Neural progenitor cell (in vitro differentiated cells): Measurements from ENCODE around the gene ADM. TPM values are rescaled to one million over a fixed set of nuclear protein-coding genes. Genes with fewer than 3 reads are reported as not detected.
"Not testable (repeated sequence)": the region's sequence is repeated elsewhere in the genome, so short reads cannot be mapped to it uniquely, and the experiment has no call there.

Experiments used
- DNase-seq: peaks from one replicate; pipeline ENCODE4 v3.0.0-alpha.2; 2016; ENCODE audit warnings: low spot score
- H2AFZ ChIP-seq: fragments of 200-600 bp; sonication (generic); replicated peaks from 2 replicates; pipeline ENCODE4 v1.6.1; 2016; ENCODE audit warnings: antibody characterized with exemption
- H3F3A ChIP-seq: fragments of 200-600 bp; sonication (generic); 2 replicates; pipeline ENCODE4 v1.6.1; 2016; ENCODE audit warnings: antibody characterized with exemption, low read depth
- H3K27ac ChIP-seq: fragments of 200-600 bp; sonication (generic); 2 replicates; pipeline ENCODE4 v1.5.1; 2016; ENCODE audit warnings: mild to moderate bottlenecking
- H3K27me3 ChIP-seq: fragments of 200-600 bp; sonication (generic); 2 replicates; pipeline ENCODE4 v1.6.1; 2016; ENCODE audit warnings: mild to moderate bottlenecking, moderate library complexity
- H3K36me3 ChIP-seq: fragments of 200-600 bp; sonication (generic); 2 replicates; pipeline ENCODE4 v1.5.1; 2016
- H3K4me1 ChIP-seq: fragments of 200-600 bp; sonication (generic); 2 replicates; pipeline ENCODE4 v1.6.1; 2016; ENCODE audit warnings: mixed run types
- H3K4me2 ChIP-seq: fragments of 200-600 bp; sonication (generic); 2 replicates; pipeline ENCODE4 v1.6.1; 2016
- H3K4me3 ChIP-seq: fragments of 200-600 bp; sonication (generic); 2 replicates; pipeline ENCODE4 v1.5.1; 2016
- H3K79me2 ChIP-seq: fragments of 200-600 bp; sonication (generic); 2 replicates; pipeline ENCODE4 v1.6.1; 2016; ENCODE audit warnings: low read depth
- H3K9ac ChIP-seq: fragments of 200-600 bp; sonication (generic); 2 replicates; pipeline ENCODE4 v1.6.1; 2016
- H3K9me3 ChIP-seq: fragments of 200-600 bp; sonication (generic); 2 replicates; pipeline ENCODE4 v1.5.1; 2016; ENCODE audit warnings: low read depth
- H4K20me1 ChIP-seq: fragments of 200-600 bp; sonication (generic); 2 replicates; pipeline ENCODE4 v1.6.1; 2016; ENCODE audit warnings: low read depth
- H3K27ac Mint-ChIP-seq: 3 replicates; pipeline ENCODE4 v1.8.0; 2021; ENCODE audit warnings: mixed read lengths
- H3K27me3 Mint-ChIP-seq: 2 replicates; pipeline ENCODE4 v1.8.0; 2022; ENCODE audit warnings: low read depth, mild to moderate bottlenecking, inconsistent platforms, moderate library complexity, mixed read lengths; ENCODE audit not compliant: insufficient read depth
- H3K36me3 Mint-ChIP-seq: 3 replicates; pipeline ENCODE4 v1.8.0; 2021; ENCODE audit warnings: mixed read lengths
- H3K4me1 Mint-ChIP-seq: 3 replicates; pipeline ENCODE4 v1.8.0; 2021; ENCODE audit warnings: mixed read lengths
- H3K4me3 Mint-ChIP-seq: 3 replicates; pipeline ENCODE4 v1.8.0; 2021; ENCODE audit warnings: mild to moderate bottlenecking, moderate library complexity, mixed read lengths
- H3K9me3 Mint-ChIP-seq: 3 replicates; pipeline ENCODE4 v1.8.0; 2020; ENCODE audit warnings: mixed read lengths
- CTCF ChIP-seq: fragments of 200-600 bp; sonication (generic); IDR thresholded peaks from 2 replicates; pipeline ENCODE4 v1.5.1; 2017; ENCODE audit warnings: antibody characterized with exemption, mild to moderate bottlenecking
- EZH2 ChIP-seq: fragments of 200-600 bp; sonication (generic); IDR thresholded peaks from 2 replicates; pipeline ENCODE4 v1.6.1; 2017; ENCODE audit warnings: antibody characterized with exemption, mild to moderate bottlenecking, moderate library complexity
- EZH2phosphoT487 ChIP-seq: fragments of 200-600 bp; sonication (generic); IDR thresholded peaks from 2 replicates; pipeline ENCODE4 v1.6.1; 2017; ENCODE audit warnings: antibody characterized with exemption
- total RNA-seq: library from RNA; depleted of rRNA; stranded (reverse); fragments of >200 nt; gene quantifications from 2 replicates; pipeline ENCODE4 v1.2.3, GENCODE V29; 2015; ENCODE audit warnings: low replicate concordance

The ADM gene
- total RNA-seq, 1 donor from 2014 or later: 3.8 TPM

- no peaks in the 10 kb centered on the region for H3K36me3 ChIP-seq
- no peak overlapping the region for H3K9ac ChIP-seq
- H3K4me3 Mint-ChIP-seq: no peak overlapping the region
- peaks cover 2% of the 10 kb centered on the region for H3K36me3 Mint-ChIP-seq
- H3K79me2 ChIP-seq: peaks cover 8% of the 10 kb centered on the region
- no peak overlapping the region for H3K4me3 ChIP-seq
- no peaks in the 10 kb centered on the region for H3F3A ChIP-seq
- H3K27me3 Mint-ChIP-seq: no peaks in the 10 kb centered on the region
- H3K9me3 Mint-ChIP-seq: peaks cover 3% of the 10 kb centered on the region
- no peaks in the 10 kb centered on the region for H3K4me1 Mint-ChIP-seq
- no peaks in the 10 kb centered on the region for H3K27me3 ChIP-seq
- H3K27ac ChIP-seq: no peak overlapping the region
- no peak overlapping the region for H3K4me2 ChIP-seq
- H3K4me1 ChIP-seq: no peaks in the 10 kb centered on the region
- peaks cover 9% of the 10 kb centered on the region for H4K20me1 ChIP-seq
- no peaks in the 10 kb centered on the region for H3K9me3 ChIP-seq
- TF ChIP-seq EZH2phosphoT487: no peak
- no peak for TF ChIP-seq EZH2
- no peak for TF ChIP-seq CTCF
- H2AFZ ChIP-seq: no peak overlapping the region
- DNase-seq: no peak
- H3K27ac Mint-ChIP-seq: no peak overlapping the region
These were observed 43.1 kb upstream of the ADM start for GRCh38 chr11:10261821-10262220.

DNA sequence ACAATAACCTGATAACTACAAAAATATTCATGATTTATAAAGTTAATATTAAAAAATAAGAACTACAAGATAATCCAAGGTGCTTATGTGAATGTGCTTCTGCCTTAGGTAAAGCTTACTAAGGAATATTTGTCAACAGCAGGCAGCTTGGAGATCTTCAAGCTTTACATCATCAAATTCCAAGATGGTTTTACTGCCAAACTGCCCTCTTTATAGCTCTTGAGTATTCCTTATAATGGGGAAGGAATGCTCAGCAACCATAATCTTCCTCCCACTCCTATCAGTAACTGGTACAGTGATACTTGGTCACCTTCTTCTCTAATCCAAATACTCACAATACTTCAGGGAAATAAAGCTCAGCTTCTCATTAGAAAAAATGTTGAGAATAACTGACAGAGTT lies 40.9 kb upstream of the ADM start:
- peaks cover 3% of the 10 kb centered on the region for H4K20me1 ChIP-seq
- no peaks in the 10 kb centered on the region for H3K4me1 ChIP-seq
- H3K9me3 ChIP-seq: no peaks in the 10 kb centered on the region
- no peak overlapping the region for H3K4me2 ChIP-seq
- no peaks in the 10 kb centered on the region for H3K36me3 ChIP-seq
- DNase-seq: no peak
- no peaks in the 10 kb centered on the region for H3K27me3 ChIP-seq
- TF ChIP-seq CTCF (no peak), EZH2phosphoT487 (no peak), EZH2 (no peak)
- Mint-ChIP-seq H3K27me3 (no peaks in the 10 kb centered on the region), H3K9me3 (peaks cover 3% of the 10 kb centered on the region), H3K4me1 (no peaks in the 10 kb centered on the region), H3K4me3 (no peak overlapping the region), H3K27ac (no peak overlapping the region), H3K36me3 (peaks cover 2% of the 10 kb centered on the region)
- H3K9ac ChIP-seq: no peak overlapping the region
- no peak overlapping the region for H3K4me3 ChIP-seq
- H3K27ac ChIP-seq: no peak overlapping the region
- H2AFZ ChIP-seq: no peak overlapping the region
- H3K79me2 ChIP-seq: peaks cover 5% of the 10 kb centered on the region
- H3F3A ChIP-seq: no peaks in the 10 kb centered on the region

GRCh38 chr11:10264716-10265115 lies 40.2 kb upstream of the ADM start:
- H3K36me3 Mint-ChIP-seq, H3F3A ChIP-seq, H3K4me3 Mint-ChIP-seq, H3K36me3 ChIP-seq, H3K9me3 ChIP-seq, H3K4me1 Mint-ChIP-seq, H3K27ac Mint-ChIP-seq, H3K79me2 ChIP-seq, H3K27me3 Mint-ChIP-seq, H3K9me3 Mint-ChIP-seq, H3K4me2 ChIP-seq, DNase-seq, H3K4me1 ChIP-seq, H3K27ac ChIP-seq, H3K27me3 ChIP-seq, H3K9ac ChIP-seq, H4K20me1 ChIP-seq, H2AFZ ChIP-seq, H3K4me3 ChIP-seq: not testable (repeated sequence)

- DNase-seq: no peak
- H3K4me3 Mint-ChIP-seq: no peak overlapping the region
- Histone ChIP-seq H3K9me3 (no peaks in the 10 kb centered on the region), H3K27ac (no peak overlapping the region), H3F3A (no peaks in the 10 kb centered on the region), H3K9ac (no peak overlapping the region), H4K20me1 (peaks cover 3% of the 10 kb centered on the region), H3K36me3 (no peaks in the 10 kb centered on the region), H3K79me2 (no peaks in the 10 kb centered on the region), H2AFZ (no peak overlapping the region), H3K4me3 (no peak overlapping the region), H3K4me2 (no peak overlapping the region), H3K4me1 (no peaks in the 10 kb centered on the region), H3K27me3 (no peaks in the 10 kb centered on the region)
- TF ChIP-seq EZH2phosphoT487 (no peak), CTCF (no peak), EZH2 (no peak)
- H3K27ac Mint-ChIP-seq: no peak overlapping the region
- no peaks in the 10 kb centered on the region for H3K27me3 Mint-ChIP-seq
- no peaks in the 10 kb centered on the region for H3K4me1 Mint-ChIP-seq
- peaks cover 2% of the 10 kb centered on the region for H3K36me3 Mint-ChIP-seq
- H3K9me3 Mint-ChIP-seq: peaks cover 3% of the 10 kb centered on the region
These were observed 38.9 kb upstream of the ADM start for GRCh38 chr11:10265936-10266335.
